H1 (cell line): ENCODE data around the gene RAET1E. TPM values are rescaled to one million over a fixed set of nuclear protein-coding genes. Genes with fewer than 3 reads are reported as not detected.

Experiments
- CTCF ChIA-PET: fragments of 300-600 bp; sonication (Branson Sonifier 250); formaldehyde crosslinking; loops from one replicate; lab custom pipeline; 2021; ENCODE audit not compliant: partially characterized antibody; lab: Charles Lee
- POLR2A ChIA-PET: fragments of 300-600 bp; sonication (Branson Sonifier 250); formaldehyde crosslinking; loops from one replicate; lab custom pipeline; 2021; ENCODE audit warnings: inconsistent platforms; ENCODE audit not compliant: partially characterized antibody; lab: Charles Lee
- DNase-seq, 2 experiments: peaks; one replicate each; pipeline versions ENCODE4 v3.0.0 to v3.0.0-alpha.2; 2010 to 2022; ENCODE audit warnings: low spot score in 2 of 2, low read depth in 1 of 2, mixed read lengths in 1 of 2
- FAIRE-seq: peaks from 2 replicates; lab custom pipeline; 2011; peaks lifted over from hg19 to GRCh38; lab: Jason Lieb, UNC
- H2AFZ ChIP-seq: 2 replicates; pipeline ENCODE4 v1.8.1; 2012; ENCODE audit warnings: low read length, inconsistent platforms
- H2AK5ac ChIP-seq: 2 replicates; pipeline ENCODE4 v1.6.1; 2013; ENCODE audit warnings: low read depth, low read length
- H2BK120ac ChIP-seq: replicated peaks from 2 replicates; pipeline ENCODE3; 2013; ENCODE audit warnings: low read depth, low read length, inconsistent platforms
- H2BK12ac ChIP-seq: 2 replicates; pipeline ENCODE4 v1.6.1; 2013; ENCODE audit warnings: low read depth, low read length
- H2BK15ac ChIP-seq: 2 replicates; pipeline ENCODE4 v1.6.1; 2013; ENCODE audit warnings: low read length
- H2BK20ac ChIP-seq: 2 replicates; pipeline ENCODE4 v1.6.1; 2013; ENCODE audit warnings: low read length
- H2BK5ac ChIP-seq: 2 replicates; pipeline ENCODE4 v1.6.1; 2013; ENCODE audit warnings: low read depth, low read length
- H3K14ac ChIP-seq: 2 replicates; pipeline ENCODE4 v1.6.1; 2013; ENCODE audit warnings: inconsistent platforms; ENCODE audit not compliant: insufficient read length
- H3K18ac ChIP-seq: 2 replicates; pipeline ENCODE4 v1.6.1; 2013; ENCODE audit warnings: low read length; ENCODE audit errors: extremely low read depth
- H3K23ac ChIP-seq: 2 replicates; pipeline ENCODE4 v1.6.1; 2013; ENCODE audit warnings: inconsistent platforms; ENCODE audit not compliant: insufficient read length
- H3K23me2 ChIP-seq: 2 replicates; pipeline ENCODE4 v1.6.1; 2013; ENCODE audit warnings: low read depth, low read length
- H3K27ac ChIP-seq: 2 replicates; pipeline ENCODE4 v1.6.1; 2011; ENCODE audit warnings: low read depth, low read length, inconsistent platforms
- H3K27me3 ChIP-seq, 4 experiments: replicated peaks in 1 of 4; 1 replicate in 1 of 4; 2 replicates in 3 of 4; pipeline versions ENCODE4 v1.6.1 to v1.8.1; 2011 to 2013; ENCODE audit warnings: low read length in 3 of 4, mild to moderate bottlenecking in 3 of 4, inconsistent platforms in 2 of 4, mixed read lengths in 2 of 4, moderate library complexity in 1 of 4; ENCODE audit not compliant: control insufficient read depth in 3 of 4, insufficient read depth in 3 of 4; ENCODE audit errors: extremely low read depth in 1 of 4
- H3K36me3 ChIP-seq, 4 experiments: 2 replicates each; pipeline versions ENCODE4 v1.6.1 to v1.8.1; 2011 to 2013; ENCODE audit warnings: mild to moderate bottlenecking in 4 of 4, low read length in 3 of 4, moderate library complexity in 2 of 4, control low read depth in 1 of 4, inconsistent platforms in 1 of 4; ENCODE audit not compliant: insufficient read depth in 4 of 4, control insufficient read depth in 2 of 4
- H3K4ac ChIP-seq: replicated peaks from 2 replicates; pipeline ENCODE3; 2013; ENCODE audit warnings: low read length, low read depth, mixed read lengths, inconsistent platforms; ENCODE audit not compliant: insufficient read length
- H3K4me1 ChIP-seq, 4 experiments: replicated peaks in 1 of 4; 1 replicate in 1 of 4; 2 replicates in 3 of 4; pipeline versions ENCODE4 v1.6.1 to v1.8.1; 2011 to 2013; ENCODE audit warnings: low read length in 3 of 4, inconsistent platforms in 2 of 4, mixed read lengths in 1 of 4; ENCODE audit not compliant: insufficient read depth in 4 of 4, control insufficient read depth in 3 of 4
- H3K4me2 ChIP-seq, 2 experiments: 2 replicates each; pipeline versions ENCODE4 v1.6.1 to v1.8.1; 2011 to 2013; ENCODE audit warnings: low read depth in 2 of 2, low read length in 2 of 2, control low read depth in 1 of 2, inconsistent platforms in 1 of 2, mild to moderate bottlenecking in 1 of 2; ENCODE audit not compliant: insufficient read depth in 1 of 2
- H3K4me3 ChIP-seq, 4 experiments: fragments of 200-600, 300-600 bp in 1 of 4; sonication (generic), shearing (Covaris generic), sonication (Bioruptor Twin) in 1 of 4; 2 replicates each; pipeline versions ENCODE4 v1.5.1 to v1.8.1; 2011 to 2016; ENCODE audit warnings: low read length in 4 of 4, low read depth in 3 of 4, control low read depth in 2 of 4, inconsistent platforms in 2 of 4, mild to moderate bottlenecking in 2 of 4, mixed read lengths in 1 of 4, moderate library complexity in 1 of 4; ENCODE audit not compliant: insufficient read depth in 2 of 4; ENCODE audit errors: extremely low read depth in 1 of 4
- H3K56ac ChIP-seq: replicated peaks from 2 replicates; pipeline ENCODE3; 2013; ENCODE audit warnings: low read depth, mild to moderate bottlenecking, mixed read lengths, low read length, inconsistent platforms; ENCODE audit not compliant: insufficient read length
- H3K79me1 ChIP-seq: 2 replicates; pipeline ENCODE4 v1.6.1; 2013; ENCODE audit warnings: low read depth, low read length, control low read depth
- H3K79me2 ChIP-seq, 2 experiments: 2 replicates each; pipeline versions ENCODE4 v1.6.1 to v1.8.1; 2012 to 2013; ENCODE audit warnings: low read length in 2 of 2, mild to moderate bottlenecking in 2 of 2, inconsistent platforms in 1 of 2; ENCODE audit not compliant: insufficient read depth in 2 of 2, control insufficient read depth in 1 of 2
- H3K9ac ChIP-seq, 4 experiments: replicated peaks in 1 of 4; 1 replicate in 1 of 4; 2 replicates in 3 of 4; pipeline versions ENCODE4 v1.6.1 to v1.8.1; 2011 to 2013; ENCODE audit warnings: low read depth in 3 of 4, low read length in 3 of 4, control low read depth in 2 of 4, mild to moderate bottlenecking in 2 of 4, moderate library complexity in 2 of 4, inconsistent platforms in 1 of 4; ENCODE audit errors: extremely low read depth in 1 of 4
- H3K9me3 ChIP-seq, 2 experiments: 2 replicates each; pipeline versions ENCODE4 v1.6.1 to v1.8.1; 2012 to 2013; ENCODE audit warnings: mild to moderate bottlenecking in 2 of 2, moderate library complexity in 2 of 2, control low read depth in 1 of 2, inconsistent platforms in 1 of 2, low read depth in 1 of 2, low read length in 1 of 2, mixed read lengths in 1 of 2; ENCODE audit not compliant: insufficient read depth in 2 of 2
- H4K20me1 ChIP-seq, 2 experiments: replicated peaks in 1 of 2; 2 replicates each; pipeline versions ENCODE3 to v1.8.1; 2011 to 2013; ENCODE audit warnings: inconsistent platforms in 2 of 2, low read length in 2 of 2, mild to moderate bottlenecking in 1 of 2; ENCODE audit not compliant: insufficient read depth in 2 of 2, control insufficient read depth in 1 of 2
- H4K5ac ChIP-seq: 2 replicates; pipeline ENCODE4 v1.6.1; 2013; ENCODE audit warnings: low read length, low read depth, mixed read lengths, inconsistent platforms; ENCODE audit not compliant: insufficient read length
- H4K8ac ChIP-seq: 2 replicates; pipeline ENCODE4 v1.8.0; 2013; ENCODE audit warnings: mild to moderate bottlenecking, moderate library complexity, low read length, inconsistent platforms; ENCODE audit not compliant: insufficient read depth; ENCODE audit errors: extremely low read depth
- H4K91ac ChIP-seq: replicated peaks from 2 replicates; pipeline ENCODE3; 2013; ENCODE audit warnings: low read length, mixed read lengths, inconsistent platforms; ENCODE audit not compliant: insufficient read length
- CBX8 ChIP-seq: fragments of 300-800, 300-1000 bp; sonication (generic); IDR thresholded peaks from 2 replicates; pipeline ENCODE4 v1.7.1; 2016; ENCODE audit warnings: low read depth, low read length, borderline replicate concordance
- EZH2 ChIP-seq: fragments of 200-600 bp; sonication (generic); IDR thresholded peaks from 2 replicates; pipeline ENCODE4 v1.7.1; 2012; ENCODE audit warnings: low read depth, mild to moderate bottlenecking, moderate library complexity, low read length, inconsistent platforms; ENCODE audit not compliant: severe bottlenecking
- RNF2 ChIP-seq: fragments of 200-900, 300-1000 bp; sonication (generic); IDR thresholded peaks from 2 replicates; pipeline ENCODE4 v1.7.1; 2016; ENCODE audit warnings: borderline replicate concordance, low read depth, mild to moderate bottlenecking, antibody characterized with exemption, low read length; ENCODE audit not compliant: poor library complexity, severe bottlenecking; ENCODE audit errors: missing control alignments
- SUZ12 ChIP-seq: fragments of 200-600 bp; sonication (generic); IDR thresholded peaks from 2 replicates; pipeline ENCODE4 v1.6.1; 2012; ENCODE audit warnings: mild to moderate bottlenecking, inconsistent platforms, low read length, moderate library complexity, mixed read lengths
- WGBS, 2 experiments: shearing (Covaris generic) in 1 of 2; methylation state at CpG; one replicate each; pipeline versions ENCODE4 v1.1.6 to v1.1.7; 2013 to 2015; ENCODE audit warnings: low lambda C conversion rate in 2 of 2, mixed read lengths in 2 of 2, inconsistent platforms in 1 of 2, low coverage in 1 of 2, missing lambda C conversion rate in 1 of 2; ENCODE audit not compliant: insufficient replicate concordance in 2 of 2, insufficient coverage in 1 of 2, insufficient read length in 1 of 2; ENCODE audit errors: extremely low coverage in 1 of 2, missing lambda C conversion rate in 1 of 2; 5-methylcytosine and 5-hydroxymethylcytosine counted together
- polyA plus RNA-seq, 7 experiments: library from polyadenylated mRNA; depleted of rRNA in 3 of 7; stranded (reverse) in 5 of 7; unstranded in 2 of 7; fragments of >200 nt in 5 of 7; fragments of 200-250 nt in 2 of 7; gene quantifications; 1 replicate in 5 of 7; 2 replicates in 1 of 7; 4 replicates in 1 of 7; pipeline versions ENCODE4 v1.2.1 to v1.2.3, GENCODE V29; 2011 to 2013; ENCODE audit warnings: missing spikeins in 2 of 7, mixed read lengths in 2 of 7
- total RNA-seq: library from RNA; stranded (reverse); fragmentation: NEBNext Ultra II Directional; extraction: Animal tissue kit (Norgen Biotek cat#: 25700); gene quantifications from 2 replicates; pipeline ENCODE4 v1.2.1, GENCODE V29; 2021

The RAET1E gene
- total and polyA plus RNA-seq, 2 of the 8 experiments (the other 6 are each of a cell fraction or from before 2014, with no cell fraction given), result not detected

DNA sequence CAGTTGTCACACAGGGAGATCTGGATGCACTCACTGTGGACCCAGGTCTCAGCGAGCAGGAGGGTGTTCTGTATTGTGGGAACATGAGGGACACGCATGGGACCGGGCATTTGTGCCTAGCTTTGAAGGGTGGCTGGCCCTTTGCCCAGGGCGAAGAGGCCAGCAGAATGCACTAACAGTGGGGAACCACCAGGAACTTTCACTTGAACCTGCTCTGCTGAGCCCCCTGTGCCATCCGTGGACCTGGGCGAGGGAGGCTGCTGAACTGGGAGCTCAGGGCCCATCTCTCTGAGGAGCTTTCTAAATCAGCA, 42.7 kb upstream of the RAET1E start:
- Histone ChIP-seq H3K27me3 (peaks cover 62 to 86% (median 79%) of the 10 kb centered on the region in 4 experiments), H3K9ac (no peak overlapping the region), H3K56ac (no peak overlapping the region), H3K23ac (no peak overlapping the region), H4K20me1 (peaks cover 6 to 9% of the 10 kb centered on the region in 2 experiments), H3K14ac (no peak overlapping the region), H3K36me3 (peaks cover 0 to 4% (median 0%) of the 10 kb centered on the region in 4 experiments; a peak in 1 of 8 replicates), H3K79me2 (no peaks in the 10 kb centered on the region), H3K79me1 (no peaks in the 10 kb centered on the region), H3K23me2 (peaks cover 13% of the 10 kb centered on the region; the same call in 1 of the 2 replicates), H2BK12ac (peak overlapping the region; percentile 77; the same call in 1 of the 2 replicates), H3K4ac (no peak overlapping the region), H4K91ac (no peak overlapping the region), H3K27ac (no peak overlapping the region), H3K4me3 (no peak overlapping the region), H4K8ac (no peak overlapping the region), H2AK5ac (peak overlapping the region; percentile 56; the same call in 1 of the 2 replicates), H3K4me2 (no peak overlapping the region; a peak in 1 of 4 replicates), H3K18ac (no peak overlapping the region), H2BK5ac (no peak overlapping the region), H2AFZ (no peak overlapping the region), H3K9me3 (no peaks in the 10 kb centered on the region), H2BK20ac (no peak overlapping the region), H4K5ac (no peak overlapping the region), H2BK120ac (no peak overlapping the region), H2BK15ac (no peak overlapping the region), H3K4me1 (peaks cover 0 to 6% (median 3%) of the 10 kb centered on the region in 4 experiments; a peak in 5 of 7 replicates)
- FAIRE-seq, result no peak
- CTCF ChIA-PET, result interaction anchor here (1.2 to 1.9 kb wide), 5 partner anchors 11 to 76 kb away, joined by 3 to 10 read pairs (median 5); no protein-coding TSS in a partner anchor
- 21% methylated on average over 6 of the region's 6 CpGs; no CpG with 5 or more reads in 1 of the 2 experiments for WGBS, 2 experiments
- DNase-seq, result no peak
- POLR2A ChIA-PET, result interaction anchor here (0.6 to 1.5 kb wide), 2 partner anchors 50 to 295 kb away, joined by 3 to 4 read pairs; no protein-coding TSS in a partner anchor
- TF ChIP-seq RNF2 (peak; percentile 57), CBX8 (0 out of 2 replicates have a peak, but pooled peaks have one; percentile 72), EZH2 (peak; percentile 68), SUZ12 (peak; percentile 64; the same call in 1 of the 2 replicates)
